ENCODE results near the gene RRBP1. TPM values are rescaled to one million over a fixed set of nuclear protein-coding genes. Genes with fewer than 3 reads are reported as not detected.

Gene RRBP1
- total RNA-seq, 6 experiments from 2014 or later: 273 to 331 (median 317) TPM

DNA sequence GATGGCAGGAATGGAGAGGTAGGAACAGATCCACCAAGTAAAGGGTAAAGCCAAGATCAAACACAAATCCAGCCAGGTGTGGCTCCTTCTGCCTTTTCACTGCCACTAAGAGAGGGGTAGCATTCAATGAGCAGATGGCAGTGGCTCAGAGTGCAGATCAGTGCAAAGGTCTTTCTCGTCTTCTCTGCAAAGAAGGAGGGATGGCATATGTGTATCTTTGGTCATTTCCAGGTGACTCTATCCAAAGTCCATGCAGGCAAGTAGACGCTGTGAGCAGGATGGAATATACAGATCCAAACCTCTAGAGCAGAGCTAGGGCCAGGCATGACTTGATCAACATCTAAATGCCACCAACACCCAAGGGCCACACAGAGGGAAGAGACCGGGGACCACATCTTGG is 24.6 kb upstream of the RRBP1 start:
- Mint-ChIP-seq H3K4me1 (ENCODE audit: low read depth) (peaks cover 7% of the 10 kb centered on the region), H3K9me3 (no peaks in the 10 kb centered on the region), H3K27ac (no peak overlapping the region), H3K36me3 (ENCODE audit: low read depth) (no peaks in the 10 kb centered on the region), H3K27me3 (ENCODE audit: insufficient read depth) (peaks cover 11% of the 10 kb centered on the region), H3K4me3 (no peak overlapping the region)
- DNase-seq: no peak
- TF ChIP-seq, protein P1, sequence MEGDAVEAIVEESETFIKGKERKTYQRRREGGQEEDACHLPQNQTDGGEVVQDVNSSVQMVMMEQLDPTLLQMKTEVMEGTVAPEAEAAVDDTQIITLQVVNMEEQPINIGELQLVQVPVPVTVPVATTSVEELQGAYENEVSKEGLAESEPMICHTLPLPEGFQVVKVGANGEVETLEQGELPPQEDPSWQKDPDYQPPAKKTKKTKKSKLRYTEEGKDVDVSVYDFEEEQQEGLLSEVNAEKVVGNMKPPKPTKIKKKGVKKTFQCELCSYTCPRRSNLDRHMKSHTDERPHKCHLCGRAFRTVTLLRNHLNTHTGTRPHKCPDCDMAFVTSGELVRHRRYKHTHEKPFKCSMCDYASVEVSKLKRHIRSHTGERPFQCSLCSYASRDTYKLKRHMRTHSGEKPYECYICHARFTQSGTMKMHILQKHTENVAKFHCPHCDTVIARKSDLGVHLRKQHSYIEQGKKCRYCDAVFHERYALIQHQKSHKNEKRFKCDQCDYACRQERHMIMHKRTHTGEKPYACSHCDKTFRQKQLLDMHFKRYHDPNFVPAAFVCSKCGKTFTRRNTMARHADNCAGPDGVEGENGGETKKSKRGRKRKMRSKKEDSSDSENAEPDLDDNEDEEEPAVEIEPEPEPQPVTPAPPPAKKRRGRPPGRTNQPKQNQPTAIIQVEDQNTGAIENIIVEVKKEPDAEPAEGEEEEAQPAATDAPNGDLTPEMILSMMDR (IDR thresholded peaks at IDR 0.05): no peak

DNA sequence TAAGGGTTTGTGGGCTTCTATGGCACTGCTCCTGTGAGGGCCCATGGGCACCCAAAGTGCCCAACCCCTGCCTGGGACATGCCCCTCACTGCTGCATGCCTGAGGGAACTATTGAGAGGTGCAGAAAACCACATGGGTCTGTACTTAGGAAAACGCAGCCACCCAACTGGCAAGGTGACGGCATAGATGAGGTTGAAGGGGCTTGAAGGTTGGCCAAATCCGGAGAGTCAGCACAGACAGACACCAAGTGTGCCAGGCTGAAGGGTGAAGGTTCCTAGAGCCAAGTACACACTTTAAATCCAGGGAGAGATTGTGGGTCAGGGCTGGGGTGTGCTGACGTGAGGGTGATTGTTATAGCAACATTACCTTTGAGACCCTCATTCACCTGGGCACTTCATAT is 23.9 kb upstream of the RRBP1 start:
- H3K27me3 Mint-ChIP-seq (ENCODE audit: insufficient read depth): peaks cover 18% of the 10 kb centered on the region
- TF ChIP-seq, protein P1 (IDR thresholded peaks at IDR 0.05): no peak
- DNase-seq: no peak
- no peak overlapping the region for H3K4me3 Mint-ChIP-seq
- no peaks in the 10 kb centered on the region for H3K36me3 Mint-ChIP-seq (ENCODE audit: low read depth)
- peaks cover 7% of the 10 kb centered on the region for H3K4me1 Mint-ChIP-seq (ENCODE audit: low read depth)
- no peak overlapping the region for H3K27ac Mint-ChIP-seq
- no peaks in the 10 kb centered on the region for H3K9me3 Mint-ChIP-seq

DNA sequence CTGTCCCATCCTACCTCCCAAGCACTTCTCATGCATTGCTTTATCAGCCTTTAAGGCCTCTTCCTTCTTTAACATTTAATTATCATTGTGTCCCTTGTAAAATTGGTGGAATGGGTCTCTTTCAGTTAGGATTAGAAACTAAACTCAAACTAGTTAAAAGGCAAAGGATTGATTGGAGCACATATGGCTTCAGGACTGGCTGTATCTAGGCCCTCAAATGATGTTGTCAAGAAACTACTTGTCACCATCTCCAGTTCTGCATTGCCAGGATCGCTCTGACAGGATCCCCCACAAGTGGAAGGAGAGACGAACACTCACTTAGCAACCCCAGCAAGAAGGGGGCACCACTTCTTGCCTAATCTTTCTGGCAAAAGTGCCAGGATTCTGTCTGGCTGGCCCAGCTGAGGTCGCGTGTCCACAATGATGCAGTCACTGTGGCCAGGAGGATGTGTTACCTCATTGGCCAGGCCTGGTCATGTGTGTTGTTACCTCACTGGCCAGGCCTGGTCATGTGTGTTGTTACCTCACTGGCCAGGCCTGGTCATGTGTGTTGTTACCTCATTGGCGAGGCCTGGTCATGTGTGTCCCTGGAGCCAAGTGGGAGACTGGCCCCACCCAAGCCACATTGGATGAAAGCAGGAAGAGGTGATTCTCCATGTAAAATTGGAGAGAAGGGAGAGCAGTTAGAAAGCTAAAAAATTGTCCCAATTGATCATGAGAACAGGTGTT is 22.7 kb upstream of the RRBP1 start:
- no peak for DNase-seq
- H3K27ac Mint-ChIP-seq: no peak overlapping the region
- TF ChIP-seq, protein P1 (IDR thresholded peaks at IDR 0.05): no peak
- H3K4me1 Mint-ChIP-seq (ENCODE audit: low read depth): no peaks in the 10 kb centered on the region
- H3K4me3 Mint-ChIP-seq: no peak overlapping the region
- no peaks in the 10 kb centered on the region for H3K9me3 Mint-ChIP-seq
- H3K36me3 Mint-ChIP-seq (ENCODE audit: low read depth): no peaks in the 10 kb centered on the region
- peaks cover 26% of the 10 kb centered on the region for H3K27me3 Mint-ChIP-seq (ENCODE audit: insufficient read depth)

GRCh38 chr20:17701826-17702225 is 19.8 kb upstream of the RRBP1 start:
- H3K4me1 Mint-ChIP-seq (ENCODE audit: low read depth): no peaks in the 10 kb centered on the region
- no peaks in the 10 kb centered on the region for H3K36me3 Mint-ChIP-seq (ENCODE audit: low read depth)
- H3K27me3 Mint-ChIP-seq (ENCODE audit: insufficient read depth): peaks cover 30% of the 10 kb centered on the region
- TF ChIP-seq, protein P1 (IDR thresholded peaks at IDR 0.05): no peak
- DNase-seq: no peak
- no peak overlapping the region for H3K4me3 Mint-ChIP-seq
- H3K27ac Mint-ChIP-seq: no peak overlapping the region
- no peaks in the 10 kb centered on the region for H3K9me3 Mint-ChIP-seq

DNA sequence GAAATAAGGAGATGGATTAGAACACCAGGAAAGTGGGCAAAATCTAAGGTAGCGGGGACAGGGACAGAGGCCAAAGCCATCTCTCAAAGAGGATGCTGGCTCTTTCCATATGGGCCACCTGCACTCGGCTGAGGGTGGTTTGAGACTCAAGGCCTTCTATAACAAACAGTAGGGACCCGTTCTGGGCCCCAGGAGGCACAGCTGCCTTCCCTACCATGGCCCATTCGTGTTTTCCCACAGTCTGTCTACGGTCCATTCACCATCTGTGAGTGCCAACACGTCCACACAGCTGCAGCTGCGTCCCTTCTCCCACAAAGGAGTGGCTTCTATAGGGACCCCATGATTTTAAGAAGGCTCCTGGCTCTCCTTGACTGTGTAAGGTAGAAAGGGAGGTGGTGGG is 18.6 kb upstream of the RRBP1 start:
- DNase-seq: no peak
- Mint-ChIP-seq H3K36me3 (ENCODE audit: low read depth) (no peaks in the 10 kb centered on the region), H3K4me3 (no peak overlapping the region), H3K27ac (no peak overlapping the region), H3K9me3 (no peaks in the 10 kb centered on the region), H3K27me3 (ENCODE audit: insufficient read depth) (peaks cover 35% of the 10 kb centered on the region), H3K4me1 (ENCODE audit: low read depth) (no peaks in the 10 kb centered on the region)
- TF ChIP-seq, protein P1 (IDR thresholded peaks at IDR 0.05): no peak

Measured in HFFc6 (cell line).